Transverse colon (tissue), 4 donors: ENCODE data around the gene VSIG2.

Experiments used
- CTCF ChIP-seq, 5 experiments: fragments of 200-600 bp in 3 of 5; fragments of 450-650 bp in 2 of 5; sonication (generic) in 3 of 5; IDR thresholded peaks; 1 replicate in 2 of 5; 2 replicates in 3 of 5; pipeline ENCODE4 v1.5.1; 2016 to 2017; ENCODE audit warnings: antibody characterized with exemption in 5 of 5, inconsistent platforms in 3 of 5, mild to moderate bottlenecking in 2 of 5, moderate library complexity in 1 of 5
- EP300 ChIP-seq: sonication (generic); formaldehyde crosslinking; IDR thresholded peaks from one replicate; pipeline ENCODE4 v1.6.1; 2017; ENCODE audit warnings: antibody characterized with exemption, low read depth
- POLR2A ChIP-seq: fragments of 450-650 bp; IDR thresholded peaks from one replicate; pipeline ENCODE4 v1.6.1; 2016; ENCODE audit warnings: antibody characterized with exemption, mild to moderate bottlenecking, moderate library complexity
- POLR2AphosphoS5 ChIP-seq, 3 donors: sonication (generic); formaldehyde crosslinking; IDR thresholded peaks; one replicate each; pipeline ENCODE4 v1.6.1; 2016; ENCODE audit warnings: antibody characterized with exemption in 3 of 3

DNA sequence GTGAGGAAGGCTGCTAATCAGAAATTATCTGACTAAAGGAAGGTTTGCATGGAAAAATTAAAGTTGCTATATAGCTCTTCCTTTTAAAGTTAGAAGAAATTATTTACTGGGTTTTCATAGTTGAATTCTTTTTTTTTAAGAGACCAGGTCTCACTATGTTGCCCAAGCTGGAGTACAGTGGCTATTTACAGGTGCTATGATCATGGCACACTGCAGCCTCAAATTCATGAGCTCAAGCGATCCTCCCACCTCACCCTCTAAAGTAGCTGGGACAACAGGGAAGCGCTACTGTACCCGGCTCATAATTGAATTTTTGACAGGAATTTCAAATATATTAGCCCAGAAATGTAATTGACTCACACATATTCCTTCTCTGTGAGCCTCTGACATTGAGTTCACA, 44.3 kb upstream of the VSIG2 start:
- TF ChIP-seq CTCF (IDR thresholded peaks at IDR 0.05) (no peak), POLR2AphosphoS5 (IDR thresholded peaks at IDR 0.05) (no peak), POLR2A (no peak), EP300 (no peak)
